Heart left ventricle (tissue), 16 donors: Measurements from ENCODE around the gene HIP1. TPM values are rescaled to one million over a fixed set of nuclear protein-coding genes. Genes with fewer than 3 reads are reported as not detected.

Experiments used
- ATAC-seq, 4 donors: fragments of 200-7000 bp; cut with Tn5 transposase; one replicate each; pipeline ENCODE4 v1.9.1; 2020 to 2022; ENCODE audit warnings: moderate library complexity in 4 of 4, mild to moderate bottlenecking in 3 of 4, moderate number of reproducible peaks in 1 of 4
- DNase-seq, 5 donors: peaks; one replicate each; pipeline ENCODE4 v3.0.0-alpha.2; 2020
- H3K27ac ChIP-seq, 12 donors: fragments of 200-600 bp; sonication (generic) in 4 of 12; one replicate each; pipeline versions ENCODE4 v1.5.0 to v1.8.0; 2016 to 2022; ENCODE audit warnings: mild to moderate bottlenecking in 2 of 12
- H3K27me3 ChIP-seq, 9 donors: fragments of 200-600 bp; sonication (generic) in 2 of 9; one replicate each; pipeline versions ENCODE4 v1.5.1 to v1.8.0; 2016 to 2022; ENCODE audit warnings: mild to moderate bottlenecking in 3 of 9
- H3K36me3 ChIP-seq, 9 donors: fragments of 200-600 bp; sonication (generic) in 2 of 9; one replicate each; pipeline versions ENCODE4 v1.5.0 to v1.8.0; 2018 to 2022; ENCODE audit warnings: mild to moderate bottlenecking in 2 of 9
- H3K4me1 ChIP-seq, 12 donors: fragments of 200-600 bp; sonication (generic) in 4 of 12; one replicate each; pipeline versions ENCODE4 v1.5.0 to v1.8.0; 2016 to 2022; ENCODE audit warnings: mild to moderate bottlenecking in 3 of 12
- H3K4me3 ChIP-seq, 12 donors: fragments of 200-600 bp; sonication (generic) in 4 of 12; one replicate each; pipeline versions ENCODE4 v1.5.0 to v1.8.0; 2017 to 2022; ENCODE audit warnings: mild to moderate bottlenecking in 9 of 12, moderate library complexity in 4 of 12
- H3K9me3 ChIP-seq, 12 donors: fragments of 200-600 bp; sonication (generic) in 4 of 12; one replicate each; pipeline versions ENCODE4 v1.5.0 to v1.8.0; 2016 to 2022; ENCODE audit warnings: mild to moderate bottlenecking in 1 of 12
- POLR2A ChIP-seq, 2 donors: fragments of 450-650 bp; IDR thresholded peaks; one replicate each; pipeline ENCODE4 v1.6.1; 2017; ENCODE audit warnings: antibody characterized with exemption in 2 of 2, mild to moderate bottlenecking in 2 of 2, moderate library complexity in 2 of 2
- WGBS, 4 donors: extraction: QIAGEN DNeasy Blood & Tissue Kit in 2 of 4; methylation state at CpG; one replicate each; pipeline versions ENCODE4 v1.1.5 to v1.1.7; 2013 to 2018; 5-methylcytosine and 5-hydroxymethylcytosine counted together
- intact Hi-C, 10 donors: fragments of 100-400 bp; cut with DNase I; formaldehyde crosslinking; loops; one replicate each; pipeline versions ENCODE4 v1.11.1 to v1.14.2; 2022
- polyA plus RNA-seq, 2 donors: library from polyadenylated mRNA; stranded (reverse); fragments of 200-250 nt; gene quantifications; one replicate each; pipeline ENCODE4 v1.2.3, GENCODE V29; 2013
- total RNA-seq, 9 donors: library from RNA; depleted of rRNA in 2 of 9; stranded (reverse); fragments of >200 nt in 2 of 9; fragmentation: NEBNext Ultra II Directional in 3 of 9; extraction: Animal tissue kit (Norgen Biotek cat#: 25700) in 3 of 9; gene quantifications; one replicate each; pipeline versions ENCODE4 v1.1.0 to v1.2.4, GENCODE V29; 2016 to 2023
- TF ChIP-seq, protein P1 (sequence below), 12 donors: fragments of 200-600 bp; sonication (generic) in 4 of 12; IDR thresholded peaks; one replicate each; pipeline versions ENCODE4 v1.5.0 to v1.8.0; 2018 to 2022; ENCODE audit warnings: antibody characterized with exemption in 12 of 12, mild to moderate bottlenecking in 5 of 12
- donor health status: ischemic (EF 13 %, LVEDD 7.1; RV severe dilation, severe dysfunction).
- donor health status: healthy with polysubstance abuse.
- donor health status: DM: no; HTN: yes; CAD: no.
- donor health status: DM: no; HTN: no; CAD: no.
- donor health status: ischemic (EF 25% LVEDD 6.9; RV normal size, moderate dysfunction).
- donor health status: ischemic (EF 25% LVEDD 5.7; RV mildly dilated, moderate dysfunction).
- donor health status: healthy.
- donor health status: DM: yes; HTN: yes; CAD: no.
- donor health status: ischemic (EF 35%, LVEDD 5.7; RV mildly dilated, moderate dysfunction).
- donor health status: nonischemic (EF 11% LVEDD 7.7; RV severe dilation, severe dysfunction).
- donor health status: DM: yes; HTN: yes; CAD: no.
- donor health status: PGD.
- donor health status: ischemic (EF 29% LVEDD 5.4; RV normal size, mild dysfunction).
- donor health status: nonischemic (EF 23%, LVEDD 6.1; RV moderate dilation, normal function).

Gene HIP1
- total and polyA plus RNA-seq, 11 donors, result 5.9 to 36.4 (median 21.8) TPM

DNA sequence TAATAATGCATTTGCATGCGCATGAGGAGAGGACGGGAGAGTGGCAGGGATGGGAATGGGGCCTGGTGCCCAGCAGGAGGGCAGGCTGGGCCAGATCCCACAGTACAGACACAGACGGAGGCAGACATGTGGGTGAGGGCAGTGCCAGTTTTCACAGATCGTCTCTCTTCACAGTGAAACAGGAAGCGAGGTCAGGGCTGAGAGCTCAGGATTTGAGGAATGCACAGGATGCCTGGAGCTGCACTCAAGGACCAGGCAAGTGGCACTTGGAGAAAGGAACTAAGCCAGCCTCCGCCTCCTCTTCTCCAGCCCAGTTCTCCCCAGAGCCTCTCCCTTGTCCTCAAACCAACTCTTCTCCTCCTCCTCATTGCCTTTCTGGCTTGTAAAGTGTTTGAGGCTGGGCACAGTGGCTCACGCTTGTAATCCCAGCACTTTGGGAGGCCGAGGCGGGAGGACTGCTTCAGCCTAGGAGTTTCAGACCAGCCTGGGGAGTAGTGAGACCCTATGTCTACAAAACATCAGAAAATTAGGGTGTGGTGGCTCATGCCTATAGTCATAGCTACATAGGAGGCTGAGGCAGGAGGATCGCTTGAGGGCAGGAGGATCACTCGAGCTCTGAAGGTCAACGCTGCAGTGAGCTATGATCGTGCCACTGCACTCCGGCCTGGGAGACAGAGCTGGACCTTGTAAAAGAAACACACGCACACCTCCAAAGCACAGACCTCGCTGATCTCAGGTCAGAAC is 115.2 kb downstream of the HIP1 start:
- intact Hi-C loops, result no loop called here
- H3K9me3 ChIP-seq, result peaks cover 0 to 12% (median 0%) of the 10 kb centered on the region in 12 donors
- DNase-seq, result no peak
- peaks cover 0 to 61% (median 17%) of the 10 kb centered on the region in 12 donors for H3K4me1 ChIP-seq
- H3K27me3 ChIP-seq, result no peaks in the 10 kb centered on the region
- TF ChIP-seq, protein P1, sequence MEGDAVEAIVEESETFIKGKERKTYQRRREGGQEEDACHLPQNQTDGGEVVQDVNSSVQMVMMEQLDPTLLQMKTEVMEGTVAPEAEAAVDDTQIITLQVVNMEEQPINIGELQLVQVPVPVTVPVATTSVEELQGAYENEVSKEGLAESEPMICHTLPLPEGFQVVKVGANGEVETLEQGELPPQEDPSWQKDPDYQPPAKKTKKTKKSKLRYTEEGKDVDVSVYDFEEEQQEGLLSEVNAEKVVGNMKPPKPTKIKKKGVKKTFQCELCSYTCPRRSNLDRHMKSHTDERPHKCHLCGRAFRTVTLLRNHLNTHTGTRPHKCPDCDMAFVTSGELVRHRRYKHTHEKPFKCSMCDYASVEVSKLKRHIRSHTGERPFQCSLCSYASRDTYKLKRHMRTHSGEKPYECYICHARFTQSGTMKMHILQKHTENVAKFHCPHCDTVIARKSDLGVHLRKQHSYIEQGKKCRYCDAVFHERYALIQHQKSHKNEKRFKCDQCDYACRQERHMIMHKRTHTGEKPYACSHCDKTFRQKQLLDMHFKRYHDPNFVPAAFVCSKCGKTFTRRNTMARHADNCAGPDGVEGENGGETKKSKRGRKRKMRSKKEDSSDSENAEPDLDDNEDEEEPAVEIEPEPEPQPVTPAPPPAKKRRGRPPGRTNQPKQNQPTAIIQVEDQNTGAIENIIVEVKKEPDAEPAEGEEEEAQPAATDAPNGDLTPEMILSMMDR (IDR thresholded peaks at IDR 0.05), result no peak
- no peak for TF ChIP-seq POLR2A (IDR thresholded peaks at IDR 0.05)
- peak in 3 of 4 donors; percentile 13 to 38 (median 33) for ATAC-seq
- H3K36me3 ChIP-seq, result no peaks in the 10 kb centered on the region
- H3K4me3 ChIP-seq, result peak overlapping the region in 1 of 12 donors; percentile 20
- peak overlapping the region in 11 of 12 donors; percentile 9 to 88 (median 39) for H3K27ac ChIP-seq
- WGBS, 4 donors, result 75 to 84% (median 79%) methylated on average over 16 of the region's 16 CpGs

GRCh38 chr7:75621124-75621523 is 117.6 kb downstream of the HIP1 start:
- Histone ChIP-seq H3K27me3 (no peaks in the 10 kb centered on the region), H3K4me1 (peaks cover 0 to 82% (median 17%) of the 10 kb centered on the region in 12 donors), H3K27ac (peak overlapping the region in 1 of 12 donors; percentile 46), H3K36me3 (no peaks in the 10 kb centered on the region), H3K4me3 (no peak overlapping the region), H3K9me3 (peaks cover 0 to 5% (median 0%) of the 10 kb centered on the region in 12 donors)
- intact Hi-C loops, result no loop called here
- DNase-seq, result peak in 1 of 5 donors; percentile 49
- 64 to 85% (median 78%) methylated on average over 9 of the region's 9 CpGs for WGBS, 4 donors
- TF ChIP-seq, protein P1 (IDR thresholded peaks at IDR 0.05), result no peak
- no peak for TF ChIP-seq POLR2A (IDR thresholded peaks at IDR 0.05)
- no peak for ATAC-seq

GRCh38 chr7:75619636-75620035 is 119.1 kb downstream of the HIP1 start:
- H3K27ac ChIP-seq, result peak overlapping the region in 1 of 12 donors; percentile 6
- no peak overlapping the region for H3K4me3 ChIP-seq
- DNase-seq (no peak), ATAC-seq (no peak)
- H3K36me3 ChIP-seq, result no peaks in the 10 kb centered on the region
- TF ChIP-seq POLR2A (IDR thresholded peaks at IDR 0.05), result no peak
- no peaks in the 10 kb centered on the region for H3K27me3 ChIP-seq
- intact Hi-C loops, result loop anchor here in 1 of 10 donors (10.0 kb wide), 1 partner anchor 115 kb away; the partner anchor contains the start of gene HIP1
- H3K9me3 ChIP-seq, result no peaks in the 10 kb centered on the region
- 65 to 83% (median 78%) methylated on average over 4 of the region's 4 CpGs for WGBS, 4 donors
- H3K4me1 ChIP-seq, result peaks cover 0 to 79% (median 16%) of the 10 kb centered on the region in 12 donors

DNA sequence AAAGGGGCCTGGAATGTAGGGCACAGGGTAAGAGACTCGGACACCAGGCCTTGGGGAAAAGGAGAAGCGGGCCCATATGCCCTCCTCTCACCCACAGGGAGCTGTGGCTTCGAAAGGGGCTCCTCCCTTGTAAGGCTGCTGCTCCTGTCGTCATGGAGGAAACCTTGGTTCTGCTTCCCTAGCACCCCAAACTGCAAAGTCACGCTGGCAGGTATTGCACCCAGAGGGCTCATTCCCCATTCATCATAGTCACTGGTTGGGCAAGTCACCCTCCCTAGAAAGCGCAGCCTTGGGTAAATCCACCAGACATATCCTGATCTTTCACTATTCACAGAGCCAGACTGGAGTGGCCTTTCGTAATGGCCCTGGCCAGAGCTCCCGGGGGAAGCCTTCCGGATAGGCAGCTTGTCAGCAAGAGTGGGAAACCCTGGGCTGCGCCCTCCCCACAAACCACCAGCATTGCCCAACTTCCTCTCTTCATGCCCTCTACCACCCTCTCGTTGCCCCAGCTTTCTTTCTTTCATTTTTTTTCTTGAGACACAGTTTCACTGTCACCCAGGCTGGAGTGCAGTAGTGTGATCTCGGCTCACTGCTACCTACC is 121.0 kb downstream of the HIP1 start:
- H3K4me3 ChIP-seq, result peak overlapping the region in 1 of 12 donors; percentile 2
- TF ChIP-seq, protein P1 (IDR thresholded peaks at IDR 0.05), result no peak
- TF ChIP-seq POLR2A (IDR thresholded peaks at IDR 0.05), result no peak
- 81 to 84% (median 81%) methylated on average over 10 to 12 of the region's 12 CpGs for WGBS, 4 donors
- intact Hi-C loops, result loop anchor here in 1 of 10 donors (10.0 kb wide), 1 partner anchor 117 kb away; the partner anchor contains the start of gene HIP1
- peak overlapping the region in 3 of 12 donors; percentile 39 to 89 (median 52) for H3K27ac ChIP-seq
- no peaks in the 10 kb centered on the region for H3K36me3 ChIP-seq
- H3K9me3 ChIP-seq, result no peaks in the 10 kb centered on the region
- H3K4me1 ChIP-seq, result peaks cover 0 to 69% (median 3%) of the 10 kb centered on the region in 12 donors
- DNase-seq (peak; percentile 49 to 85 (median 74)), ATAC-seq (peak; percentile 64 to 84 (median 78))
- no peaks in the 10 kb centered on the region for H3K27me3 ChIP-seq
